ENCODE measurements around the gene TXNDC5.

Gene TXNDC5

DNA sequence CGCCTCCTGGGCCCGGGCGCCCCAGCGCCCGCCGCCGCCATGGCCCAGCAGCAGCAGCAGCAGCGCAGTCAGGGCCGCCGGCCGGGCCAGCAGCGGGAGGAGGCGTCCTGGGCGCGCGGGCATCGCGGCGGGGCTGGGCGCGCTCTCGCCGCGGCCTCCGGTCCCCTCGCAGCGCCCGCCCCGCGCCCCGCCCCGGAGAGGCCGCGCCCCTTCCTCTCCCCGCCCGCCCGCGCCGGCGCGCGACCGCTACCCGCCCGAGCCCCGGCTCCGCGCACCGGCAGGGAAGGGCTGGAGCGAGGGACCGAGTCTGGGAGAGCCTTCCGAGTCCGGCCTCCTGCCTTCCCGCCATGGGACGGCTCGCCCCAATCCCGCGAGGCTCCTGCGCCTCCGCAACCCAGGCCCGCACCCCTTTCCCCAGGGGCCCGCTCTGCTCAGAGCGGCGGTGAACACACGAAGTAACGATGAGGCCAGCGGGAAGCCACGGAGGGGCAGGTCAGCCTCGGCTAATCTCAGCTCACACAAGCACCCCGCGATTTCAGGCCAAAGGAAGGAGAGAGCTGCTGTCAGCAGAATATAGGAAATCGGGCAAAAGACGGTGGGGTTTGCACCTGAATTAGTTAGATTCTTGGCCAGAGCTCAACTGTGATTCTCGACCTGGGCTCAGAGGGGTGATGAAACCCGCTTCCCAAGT is at the start of gene TXNDC5:
TSS of gene TXNDC5 (minus strand) at position 135 of the 691 bp plus-strand sequence. CDS start at position 123, 12 bp downstream.
- DNase-seq, result peak; percentile 56 to 74

DNA sequence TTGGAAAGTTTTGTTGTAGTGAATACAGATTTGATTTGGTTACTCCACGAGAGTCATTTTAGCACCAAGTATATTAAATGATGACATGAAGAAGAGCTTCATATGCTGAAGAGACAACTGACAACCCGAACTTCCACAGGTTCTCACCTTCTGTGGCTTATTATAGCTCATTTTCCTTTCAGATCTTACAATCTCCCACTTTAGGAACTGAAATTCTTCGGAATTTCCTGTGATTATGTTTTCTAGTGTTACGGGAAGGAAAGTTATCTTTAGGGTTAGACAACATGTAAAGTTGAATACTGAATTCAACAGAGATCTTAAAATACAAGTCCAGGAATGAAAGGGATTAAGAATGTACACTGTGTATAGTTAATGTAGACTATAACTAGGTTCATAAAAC is 49.6 kb upstream of the TXNDC5 start:
- DNase-seq, result no peak

GRCh38 chr6:7959453-7959852 is 48.9 kb upstream of the TXNDC5 start:
- DNase-seq, result no peak

GRCh38 chr6:7958464-7958863 is 47.9 kb upstream of the TXNDC5 start:
- no peak for DNase-seq

DNA sequence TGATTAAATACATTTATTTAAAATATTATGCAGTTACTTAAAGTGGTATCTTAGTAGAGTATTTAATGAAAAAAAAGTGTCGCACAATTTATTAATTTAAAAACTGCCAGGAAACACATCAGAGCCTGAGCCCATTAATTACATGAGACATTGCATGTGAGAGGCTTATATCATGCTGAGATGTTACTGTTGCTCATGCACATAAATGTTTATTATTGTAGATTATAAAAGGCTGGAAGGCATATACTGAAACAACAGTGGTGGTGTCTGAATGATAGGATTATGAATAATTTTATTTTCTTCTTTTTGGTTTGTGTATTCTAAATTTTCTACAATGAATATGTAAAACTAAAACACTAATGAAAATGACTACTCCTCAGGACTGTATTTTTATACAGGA is 45.7 kb upstream of the TXNDC5 start:
- no peak for DNase-seq

GRCh38 chr6:7954477-7955200 is 44.1 kb upstream of the TXNDC5 start:
- DNase-seq, result no peak

- DNase-seq, result no peak
These were observed 43.2 kb upstream of the TXNDC5 start for GRCh38 chr6:7953753-7954152.

- DNase-seq, result no peak
These were observed 29.3 kb upstream of the TXNDC5 start for GRCh38 chr6:7939864-7940228.

- DNase-seq, result no peak
These were observed 28.7 kb upstream of the TXNDC5 start for GRCh38 chr6:7939184-7939863.

- DNase-seq, result no peak
These were observed 28.1 kb upstream of the TXNDC5 start for GRCh38 chr6:7938562-7939183.

GRCh38 chr6:7933794-7934193 is 23.2 kb upstream of the TXNDC5 start:
- no peak for DNase-seq

DNA sequence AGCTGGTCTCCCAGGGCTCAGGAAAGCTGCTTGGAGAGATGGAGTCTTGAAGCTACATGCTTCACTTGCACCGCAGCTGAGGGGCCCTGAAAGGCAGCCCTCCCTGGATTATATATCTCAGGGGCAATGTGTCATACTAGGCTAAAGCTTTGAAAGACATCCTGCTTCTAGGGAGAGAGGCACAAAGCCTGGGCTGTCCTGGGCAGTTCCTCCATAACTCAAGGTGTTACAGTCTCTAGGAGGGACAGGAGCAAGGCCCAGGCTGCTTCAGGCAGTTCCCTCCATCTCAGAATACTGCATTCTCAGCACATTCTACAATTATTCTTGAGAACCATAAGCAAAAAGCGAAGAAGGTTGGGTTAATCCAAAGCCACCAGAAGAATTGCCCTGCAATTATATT is 22.0 kb upstream of the TXNDC5 start:
- DNase-seq, result no peak

GRCh38 chr6:7924867-7925266 is 14.3 kb upstream of the TXNDC5 start:
- DNase-seq, result no peak

DNA sequence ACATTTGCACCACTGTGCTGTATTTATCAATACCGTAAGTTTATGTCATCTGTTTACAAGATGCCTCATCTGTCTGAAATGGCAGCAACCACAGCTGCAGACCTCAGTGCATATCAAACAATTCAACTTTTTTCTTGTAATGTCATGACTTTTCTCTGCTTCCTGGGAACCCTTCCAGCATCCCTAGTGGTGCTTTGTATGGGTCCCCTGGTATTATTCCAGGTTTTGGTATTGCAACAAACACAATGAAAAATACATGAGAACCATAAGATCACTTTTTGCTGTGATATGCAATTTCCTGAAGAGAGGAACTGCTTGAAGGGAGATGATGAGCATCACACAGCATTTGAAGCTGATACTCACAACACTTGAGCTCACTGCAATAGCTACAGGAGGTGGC is 12.0 kb upstream of the TXNDC5 start:
- no peak for DNase-seq

- no peak for DNase-seq
These were observed 11.1 kb upstream of the TXNDC5 start for GRCh38 chr6:7921632-7922092.

DNA sequence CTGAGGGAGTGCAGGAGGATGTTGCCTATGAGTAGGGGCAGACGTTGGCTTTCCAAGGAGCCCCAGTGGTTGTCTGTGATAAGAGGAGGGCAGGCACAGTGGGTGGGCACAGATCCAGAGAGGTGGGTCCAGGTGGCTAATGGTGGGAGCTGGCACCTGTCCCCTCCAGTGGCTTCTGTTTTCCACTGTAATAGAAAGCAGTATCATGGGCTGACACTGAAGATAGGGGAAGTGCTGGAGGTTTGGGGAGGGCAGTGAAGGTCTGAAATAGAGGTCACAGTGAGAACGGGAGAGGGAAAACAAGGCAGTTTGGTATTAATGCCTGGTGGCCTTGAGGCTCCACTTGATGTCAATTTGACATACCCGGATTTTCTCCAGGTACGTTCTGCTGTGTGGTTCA is 10.5 kb upstream of the TXNDC5 start:
- DNase-seq, result no peak

DNA sequence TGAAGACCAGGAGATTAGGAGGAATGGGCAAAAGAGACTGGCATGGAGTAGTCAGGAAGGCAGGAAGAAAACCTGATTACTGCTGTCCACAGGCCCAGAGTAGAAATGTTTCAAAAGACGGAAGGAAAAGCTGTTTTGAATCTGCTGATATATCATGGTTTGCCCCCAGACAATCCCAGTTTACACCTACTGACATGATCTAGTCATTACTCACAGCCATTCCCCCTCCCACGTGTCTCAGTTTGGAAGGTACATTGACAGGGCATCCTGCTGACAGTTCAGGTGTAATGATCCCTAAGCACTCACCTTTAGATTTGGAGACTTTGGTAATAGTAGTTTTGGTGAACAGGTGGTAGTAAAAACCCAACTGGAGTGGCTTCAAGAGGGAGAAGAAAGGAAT is 9.8 kb upstream of the TXNDC5 start:
- DNase-seq, result no peak

DNA sequence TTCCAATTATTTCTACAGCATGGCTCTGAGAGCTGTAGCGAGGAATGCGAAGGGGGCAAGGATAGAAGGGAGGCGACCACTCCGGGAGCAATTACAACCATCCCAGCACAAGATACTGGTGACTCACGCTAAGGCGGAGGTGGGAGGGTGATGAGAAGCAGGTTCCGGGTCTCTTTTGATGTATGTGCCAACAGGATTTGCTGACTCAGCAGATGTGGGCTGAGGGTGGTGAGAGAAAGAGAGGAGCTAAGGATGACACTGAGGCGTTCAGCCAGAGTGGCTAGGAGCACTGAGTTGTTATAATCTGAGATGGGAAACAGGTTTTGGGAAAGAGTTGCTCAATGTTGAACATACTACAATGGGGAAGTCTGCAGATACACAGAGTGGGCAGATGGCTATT is 9.3 kb upstream of the TXNDC5 start:
- DNase-seq, result no peak

GRCh38 chr6:7918403-7918802 is 7.8 kb upstream of the TXNDC5 start:
- no peak for DNase-seq

- DNase-seq, result no peak
These were observed 7.1 kb upstream of the TXNDC5 start for GRCh38 chr6:7917729-7918128.

- no peak for DNase-seq
These were observed 6.4 kb upstream of the TXNDC5 start for GRCh38 chr6:7916959-7917358.

- peak in 1 of 2 donors; percentile 39 for DNase-seq
These were observed 4.6 kb upstream of the TXNDC5 start for GRCh38 chr6:7914991-7915789.

- DNase-seq, result no peak
These were observed 3.7 kb upstream of the TXNDC5 start for GRCh38 chr6:7914311-7914710.

Measured in CD4-positive, alpha-beta T cell treated with Interferon alpha-2 for 1 hour (primary cell).